ENCODE data around the gene CCDC60.

The CCDC60 gene

GRCh38 chr12:119448611-119449131 lies 114.1 kb downstream of the CCDC60 start:
- no peak for DNase-seq (ENCODE audit: low spot score)

- DNase-seq (ENCODE audit: low spot score), result no peak
These were observed 116.2 kb downstream of the CCDC60 start for GRCh38 chr12:119450771-119451170.

GRCh38 chr12:119456824-119457223 lies 122.3 kb downstream of the CCDC60 start:
- DNase-seq (ENCODE audit: low spot score), result no peak

- DNase-seq (ENCODE audit: low spot score), result no peak
These were observed 122.7 kb downstream of the CCDC60 start for GRCh38 chr12:119457271-119457670.

GRCh38 chr12:119459481-119459880 lies 125.0 kb downstream of the CCDC60 start:
- DNase-seq (ENCODE audit: low spot score), result no peak

GRCh38 chr12:119460876-119461275 lies 126.3 kb downstream of the CCDC60 start:
- DNase-seq (ENCODE audit: low spot score), result no peak

- DNase-seq (ENCODE audit: low spot score), result no peak
These were observed 127.2 kb downstream of the CCDC60 start for GRCh38 chr12:119461636-119462214.

- no peak for DNase-seq (ENCODE audit: low spot score)
These were observed 128.8 kb downstream of the CCDC60 start for GRCh38 chr12:119463211-119463926.

- no peak for DNase-seq (ENCODE audit: low spot score)
These were observed 133.8 kb downstream of the CCDC60 start for GRCh38 chr12:119468296-119468695.

GRCh38 chr12:119475650-119476049 lies 141.1 kb downstream of the CCDC60 start:
- no peak for DNase-seq (ENCODE audit: low spot score)

GRCh38 chr12:119476951-119477350 lies 142.4 kb downstream of the CCDC60 start:
- no peak for DNase-seq (ENCODE audit: low spot score)

- DNase-seq (ENCODE audit: low spot score), result no peak
These were observed 144.6 kb downstream of the CCDC60 start for GRCh38 chr12:119479121-119479561.

- DNase-seq (ENCODE audit: low spot score), result no peak
These were observed 146.0 kb downstream of the CCDC60 start for GRCh38 chr12:119480551-119480950.

GRCh38 chr12:119486599-119487154 lies 152.1 kb downstream of the CCDC60 start:
- peak; percentile 50 for DNase-seq (ENCODE audit: low spot score)

- DNase-seq (ENCODE audit: low spot score), result no peak
These were observed 157.3 kb downstream of the CCDC60 start for GRCh38 chr12:119491814-119492213.

GRCh38 chr12:119500209-119500608 lies 165.7 kb downstream of the CCDC60 start:
- no peak for DNase-seq (ENCODE audit: low spot score)

GRCh38 chr12:119501052-119501451 lies 166.5 kb downstream of the CCDC60 start:
- DNase-seq (ENCODE audit: low spot score), result no peak

GRCh38 chr12:119505001-119505400 lies 170.5 kb downstream of the CCDC60 start:
- DNase-seq (ENCODE audit: low spot score), result no peak

- DNase-seq (ENCODE audit: low spot score), result no peak
These were observed 178.4 kb downstream of the CCDC60 start for GRCh38 chr12:119512772-119513497.

GRCh38 chr12:119528241-119528640 lies 193.7 kb downstream of the CCDC60 start:
- DNase-seq (ENCODE audit: low spot score), result no peak

GRCh38 chr12:119540476-119540875 lies 205.9 kb downstream of the CCDC60 start:
- peak; percentile 51 for DNase-seq (ENCODE audit: low spot score)

- peak; percentile 87 for DNase-seq (ENCODE audit: low spot score)
These were observed 210.5 kb downstream of the CCDC60 start for GRCh38 chr12:119544765-119545625.
